ENCODE data around the gene RAB11FIP4. TPM values are rescaled to one million over a fixed set of nuclear protein-coding genes. Genes with fewer than 3 reads are reported as not detected.

Gene RAB11FIP4
- total RNA-seq, 4 donors from 2014 or later = 28.9 to 46.8 (median 35.7) TPM

GRCh38 chr17:31364012-31364411 lies 27.5 kb upstream of the RAB11FIP4 start:
- no peaks in the 10 kb centered on the region for H3K27me3 ChIP-seq
- H3K4me1 ChIP-seq = no peaks in the 10 kb centered on the region
- H3K4me3 ChIP-seq = no peak overlapping the region
- peaks cover 54% of the 10 kb centered on the region for H3K36me3 ChIP-seq
- no peaks in the 10 kb centered on the region for H3K9me3 ChIP-seq
- 99% methylated on average over 6 of the region's 6 CpGs for WGBS
- TF ChIP-seq POLR2AphosphoS5 (IDR thresholded peaks at IDR 0.05) (no peak), POLR2A (IDR thresholded peaks at IDR 0.05) (no peak), CTCF (IDR thresholded peaks at IDR 0.05) (no peak), EP300 (IDR thresholded peaks at IDR 0.05) (no peak)
- no peak overlapping the region for H3K27ac ChIP-seq
- DNase-seq (ENCODE audit: low spot score in 2 of 2) = no peak

GRCh38 chr17:31366088-31366487 lies 25.4 kb upstream of the RAB11FIP4 start:
- Histone ChIP-seq H3K4me1 (no peaks in the 10 kb centered on the region), H3K27me3 (no peaks in the 10 kb centered on the region), H3K36me3 (peaks cover 37% of the 10 kb centered on the region), H3K27ac (no peak overlapping the region), H3K4me3 (no peak overlapping the region), H3K9me3 (no peaks in the 10 kb centered on the region)
- WGBS = 95% methylated on average over 4 of the region's 4 CpGs
- TF ChIP-seq POLR2A (IDR thresholded peaks at IDR 0.05) (no peak), EP300 (IDR thresholded peaks at IDR 0.05) (no peak)
- no peak for DNase-seq (ENCODE audit: low spot score in 2 of 2)

GRCh38 chr17:31369266-31369665 lies 22.2 kb upstream of the RAB11FIP4 start:
- no peaks in the 10 kb centered on the region for H3K27me3 ChIP-seq
- H3K4me1 ChIP-seq = peaks cover 4% of the 10 kb centered on the region
- no peak for DNase-seq (ENCODE audit: low spot score in 2 of 2)
- TF ChIP-seq POLR2AphosphoS5 (IDR thresholded peaks at IDR 0.05) = no peak
- no peak for TF ChIP-seq CTCF (IDR thresholded peaks at IDR 0.05)
- TF ChIP-seq EP300 (IDR thresholded peaks at IDR 0.05) = no peak
- TF ChIP-seq POLR2A (IDR thresholded peaks at IDR 0.05) = no peak
- H3K27ac ChIP-seq = no peak overlapping the region
- peaks cover 23% of the 10 kb centered on the region for H3K36me3 ChIP-seq
- no peaks in the 10 kb centered on the region for H3K9me3 ChIP-seq
- H3K4me3 ChIP-seq = no peak overlapping the region

- Histone ChIP-seq H3K27me3 (no peaks in the 10 kb centered on the region), H3K4me3 (no peak overlapping the region), H3K9me3 (no peaks in the 10 kb centered on the region), H3K4me1 (peaks cover 4% of the 10 kb centered on the region), H3K36me3 (peaks cover 17% of the 10 kb centered on the region), H3K27ac (no peak overlapping the region)
- no peak for TF ChIP-seq CTCF (IDR thresholded peaks at IDR 0.05)
- WGBS = 38% methylated on average over 4 of the region's 4 CpGs
- DNase-seq (ENCODE audit: low spot score in 2 of 2) = no peak
These were observed 19.9 kb upstream of the RAB11FIP4 start for GRCh38 chr17:31371511-31372097.

GRCh38 chr17:31373150-31374093 lies 18.1 kb upstream of the RAB11FIP4 start:
- Histone ChIP-seq H3K27ac (no peak overlapping the region), H3K27me3 (no peaks in the 10 kb centered on the region), H3K4me1 (peaks cover 4% of the 10 kb centered on the region), H3K36me3 (peaks cover 13% of the 10 kb centered on the region), H3K4me3 (no peak overlapping the region), H3K9me3 (no peaks in the 10 kb centered on the region)
- WGBS = 89% methylated on average over 10 of the region's 10 CpGs
- TF ChIP-seq POLR2A (IDR thresholded peaks at IDR 0.05) (no peak), POLR2AphosphoS5 (IDR thresholded peaks at IDR 0.05) (no peak), CTCF (IDR thresholded peaks at IDR 0.05) (peak in 1 of 2 donors; percentile 45)
- no peak for DNase-seq (ENCODE audit: low spot score in 2 of 2)

All from suprapubic skin (tissue), 4 donors.